HEK293 (cell line): ENCODE results near the gene YPEL1.
"Not testable (repeated sequence)": the region's sequence is repeated elsewhere in the genome, so short reads cannot be mapped to it uniquely, and the experiment has no call there.

ENCODE experiments used
- CTCF ChIA-PET: fragments of 350-600 bp; formaldehyde crosslinking; extraction: SDS; loops from one replicate; lab custom pipeline; 2021; ENCODE audit warnings: antibody characterized with exemption; lab: Yijun Ruan, JAX
- POLR2A ChIA-PET: fragments of 300-600 bp; formaldehyde crosslinking; extraction: SDS; loops from one replicate; lab custom pipeline; 2020; ENCODE audit warnings: antibody characterized with exemption, inconsistent platforms; lab: Yijun Ruan, JAX
- H3K27ac ChIP-seq: fragments of 200-500 bp; sonication (Bioruptor generic); 2 replicates; pipeline ENCODE4 v1.5.1; 2014; ENCODE audit warnings: low read depth, low read length, control low read depth, inconsistent platforms; ENCODE audit errors: extremely low read depth
- H3K36me3 ChIP-seq, 2 experiments: fragments of 200-500 bp in 1 of 2; sonication (Bioruptor generic) in 1 of 2; 1 replicate in 1 of 2; 2 replicates in 1 of 2; pipeline ENCODE4 v1.5.1; 2014 to 2017; ENCODE audit warnings: inconsistent platforms in 2 of 2, low read length in 2 of 2; ENCODE audit not compliant: control insufficient read depth in 2 of 2, insufficient read depth in 1 of 2
- H3K4me1 ChIP-seq: fragments of 200-500 bp; sonication (Bioruptor generic); 2 replicates; pipeline ENCODE4 v1.5.1; 2014; ENCODE audit warnings: mild to moderate bottlenecking, low read length, inconsistent platforms; ENCODE audit not compliant: control insufficient read depth, insufficient read depth
- H3K4me3 ChIP-seq: 2 replicates; pipeline ENCODE4 v1.5.1; 2011; ENCODE audit warnings: low read depth, mild to moderate bottlenecking, control low read depth, low read length, moderate library complexity
- H3K9me3 ChIP-seq: fragments of 200-500 bp; sonication (Bioruptor generic); 2 replicates; pipeline ENCODE4 v1.5.1; 2014; ENCODE audit warnings: low read depth, low read length, inconsistent platforms; ENCODE audit not compliant: control insufficient read depth, insufficient read depth
- GLIS1 ChIP-seq: fragments of 450-650 bp; formaldehyde crosslinking; IDR thresholded peaks from 2 replicates; pipeline ENCODE4 v1.5.1; 2016; ENCODE audit warnings: missing biosample characterization, missing genetic modification characterization
- GLIS2 ChIP-seq: fragments of 450-650 bp; formaldehyde crosslinking; IDR thresholded peaks from 2 replicates; pipeline ENCODE4 v1.5.1; 2016; ENCODE audit warnings: missing biosample characterization, missing genetic modification characterization
- KLF9 ChIP-seq: fragments of 450-650 bp; formaldehyde crosslinking; IDR thresholded peaks from 2 replicates; pipeline ENCODE4 v1.5.1; 2016; ENCODE audit warnings: missing biosample characterization, missing genetic modification characterization, low read depth
- PRDM1 ChIP-seq: fragments of 450-650 bp; formaldehyde crosslinking; IDR thresholded peaks from 2 replicates; pipeline ENCODE4; 2016; ENCODE audit warnings: missing biosample characterization, missing genetic modification characterization
- SP2 ChIP-seq: fragments of 450-650 bp; formaldehyde crosslinking; IDR thresholded peaks from 2 replicates; pipeline ENCODE4 v1.5.1; 2016; ENCODE audit warnings: missing biosample characterization, missing genetic modification characterization
- ZBTB20 ChIP-seq: fragments of 450-650 bp; formaldehyde crosslinking; IDR thresholded peaks from 2 replicates; pipeline ENCODE4 v1.5.1; 2016; ENCODE audit warnings: missing biosample characterization, missing genetic modification characterization
- ZFP3 ChIP-seq: fragments of 450-650 bp; formaldehyde crosslinking; IDR thresholded peaks from 2 replicates; pipeline ENCODE4 v1.5.1; 2016; ENCODE audit warnings: low read depth, missing biosample characterization, missing genetic modification characterization
- ZNF175 ChIP-seq: fragments of 450-650 bp; formaldehyde crosslinking; IDR thresholded peaks from 2 replicates; pipeline ENCODE4 v1.5.1; 2016; ENCODE audit warnings: missing biosample characterization, missing genetic modification characterization
- ZNF521 ChIP-seq: fragments of 450-650 bp; formaldehyde crosslinking; IDR thresholded peaks from 2 replicates; pipeline ENCODE4 v1.5.1; 2017; ENCODE audit warnings: missing biosample characterization, mild to moderate bottlenecking, missing genetic modification characterization
- ZNF785 ChIP-seq: fragments of 450-650 bp; formaldehyde crosslinking; IDR thresholded peaks from 2 replicates; pipeline ENCODE4 v1.5.1; 2016; ENCODE audit warnings: missing biosample characterization, missing genetic modification characterization
- TF ChIP-seq, protein P1 (sequence below): fragments of 450-650 bp; formaldehyde crosslinking; IDR thresholded peaks from 2 replicates; pipeline ENCODE4 v1.5.1; 2016; ENCODE audit warnings: missing biosample characterization, missing genetic modification characterization
- TF ChIP-seq, protein P2 (sequence below): fragments of 450-650 bp; formaldehyde crosslinking; IDR thresholded peaks from 2 replicates; pipeline ENCODE4 v1.5.1; 2016; ENCODE audit warnings: missing biosample characterization, missing genetic modification characterization
- TF ChIP-seq, protein P3 (sequence below): fragments of 450-650 bp; formaldehyde crosslinking; IDR thresholded peaks from 2 replicates; pipeline ENCODE4 v1.5.1; 2017; ENCODE audit warnings: missing biosample characterization, missing genetic modification characterization

The YPEL1 gene

DNA sequence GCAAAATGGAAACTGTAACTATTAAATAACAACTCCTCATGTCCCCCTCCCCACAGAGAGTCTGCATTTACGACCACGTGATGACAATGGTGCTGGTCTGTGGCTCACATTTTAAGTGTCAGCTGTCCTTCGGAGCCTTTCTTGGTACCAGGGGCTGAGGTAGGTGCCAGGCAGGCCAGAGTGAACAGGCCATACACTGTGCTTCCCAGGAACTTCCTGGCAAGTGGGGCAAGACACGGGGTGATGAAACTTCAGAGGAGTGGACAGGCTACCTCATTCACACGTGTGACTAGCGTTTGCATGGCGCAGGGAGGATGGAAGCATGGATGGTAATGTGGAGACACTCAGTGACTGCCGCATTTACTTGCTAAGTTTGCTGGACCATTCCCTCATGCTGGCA lies 10.4 kb upstream of the YPEL1 start:
- ChIA-PET POLR2A (no interaction called here), CTCF (no interaction called here)
- H3K9me3 ChIP-seq = no peaks in the 10 kb centered on the region
- TF ChIP-seq, protein P1, sequence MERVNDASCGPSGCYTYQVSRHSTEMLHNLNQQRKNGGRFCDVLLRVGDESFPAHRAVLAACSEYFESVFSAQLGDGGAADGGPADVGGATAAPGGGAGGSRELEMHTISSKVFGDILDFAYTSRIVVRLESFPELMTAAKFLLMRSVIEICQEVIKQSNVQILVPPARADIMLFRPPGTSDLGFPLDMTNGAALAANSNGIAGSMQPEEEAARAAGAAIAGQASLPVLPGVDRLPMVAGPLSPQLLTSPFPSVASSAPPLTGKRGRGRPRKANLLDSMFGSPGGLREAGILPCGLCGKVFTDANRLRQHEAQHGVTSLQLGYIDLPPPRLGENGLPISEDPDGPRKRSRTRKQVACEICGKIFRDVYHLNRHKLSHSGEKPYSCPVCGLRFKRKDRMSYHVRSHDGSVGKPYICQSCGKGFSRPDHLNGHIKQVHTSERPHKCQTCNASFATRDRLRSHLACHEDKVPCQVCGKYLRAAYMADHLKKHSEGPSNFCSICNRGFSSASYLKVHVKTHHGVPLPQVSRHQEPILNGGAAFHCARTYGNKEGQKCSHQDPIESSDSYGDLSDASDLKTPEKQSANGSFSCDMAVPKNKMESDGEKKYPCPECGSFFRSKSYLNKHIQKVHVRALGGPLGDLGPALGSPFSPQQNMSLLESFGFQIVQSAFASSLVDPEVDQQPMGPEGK (tag by site-specific recombination) = no peak
- TF ChIP-seq ZNF521 (tag by site-specific recombination) (no peak), KLF9 (tag by site-specific recombination) (no peak), SP2 (tag by site-specific recombination) (no peak), GLIS1 (no peak), PRDM1 (tag by site-specific recombination) (no peak), ZFP3 (tag by site-specific recombination) (no peak)
- TF ChIP-seq, protein P2, sequence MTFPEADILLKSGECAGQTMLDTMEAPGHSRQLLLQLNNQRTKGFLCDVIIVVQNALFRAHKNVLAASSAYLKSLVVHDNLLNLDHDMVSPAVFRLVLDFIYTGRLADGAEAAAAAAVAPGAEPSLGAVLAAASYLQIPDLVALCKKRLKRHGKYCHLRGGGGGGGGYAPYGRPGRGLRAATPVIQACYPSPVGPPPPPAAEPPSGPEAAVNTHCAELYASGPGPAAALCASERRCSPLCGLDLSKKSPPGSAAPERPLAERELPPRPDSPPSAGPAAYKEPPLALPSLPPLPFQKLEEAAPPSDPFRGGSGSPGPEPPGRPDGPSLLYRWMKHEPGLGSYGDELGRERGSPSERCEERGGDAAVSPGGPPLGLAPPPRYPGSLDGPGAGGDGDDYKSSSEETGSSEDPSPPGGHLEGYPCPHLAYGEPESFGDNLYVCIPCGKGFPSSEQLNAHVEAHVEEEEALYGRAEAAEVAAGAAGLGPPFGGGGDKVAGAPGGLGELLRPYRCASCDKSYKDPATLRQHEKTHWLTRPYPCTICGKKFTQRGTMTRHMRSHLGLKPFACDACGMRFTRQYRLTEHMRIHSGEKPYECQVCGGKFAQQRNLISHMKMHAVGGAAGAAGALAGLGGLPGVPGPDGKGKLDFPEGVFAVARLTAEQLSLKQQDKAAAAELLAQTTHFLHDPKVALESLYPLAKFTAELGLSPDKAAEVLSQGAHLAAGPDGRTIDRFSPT = no peak
- no peaks in the 10 kb centered on the region for H3K4me1 ChIP-seq
- no peak overlapping the region for H3K4me3 ChIP-seq
- H3K36me3 ChIP-seq = no peaks in the 10 kb centered on the region
- H3K27ac ChIP-seq = no peak overlapping the region

DNA sequence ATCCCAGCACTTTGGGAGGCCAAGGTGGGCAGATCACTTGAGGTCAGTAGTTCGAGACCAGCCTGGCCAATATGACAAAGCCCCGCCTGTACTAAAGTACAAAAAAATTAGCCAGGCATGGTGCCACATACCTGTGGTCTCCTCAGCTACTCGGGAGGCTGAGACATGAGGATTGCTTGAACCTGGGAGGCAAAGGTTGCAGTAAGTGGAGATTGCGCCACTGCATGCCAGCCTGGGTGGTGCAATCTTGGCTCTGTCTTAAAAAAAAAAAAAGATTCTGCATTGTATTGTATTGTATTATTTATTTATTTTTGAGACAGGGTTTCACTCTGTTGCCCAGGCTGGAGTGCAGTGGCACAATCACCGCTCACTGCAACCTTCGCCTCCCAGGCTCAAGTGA lies 9.3 kb upstream of the YPEL1 start:
- H3K27ac ChIP-seq, H3K4me3 ChIP-seq, H3K36me3 ChIP-seq, H3K4me1 ChIP-seq, H3K9me3 ChIP-seq, CTCF ChIA-PET, POLR2A ChIA-PET: not testable (repeated sequence)

DNA sequence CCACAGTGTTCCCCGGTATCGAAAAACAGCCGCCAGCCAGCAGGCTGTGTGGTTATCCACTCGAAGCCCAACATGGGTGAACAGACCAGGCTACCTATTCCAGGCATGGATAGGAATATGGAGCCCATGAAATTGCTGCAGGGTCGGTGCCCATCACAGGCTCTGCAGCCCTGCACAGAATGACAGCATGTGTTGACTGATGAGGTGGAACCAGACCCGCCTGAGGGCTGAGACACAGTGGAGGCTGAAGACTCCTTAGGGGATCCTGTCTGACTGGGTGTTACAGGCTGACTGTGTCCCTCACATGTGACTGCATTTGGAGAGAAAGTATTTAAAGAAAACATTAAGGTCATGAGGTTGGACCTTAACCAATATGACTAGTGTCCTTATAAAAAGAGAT lies 6.2 kb upstream of the YPEL1 start:
- TF ChIP-seq ZNF785 (tag by site-specific recombination) = no peak
- Histone ChIP-seq H3K36me3 (no peaks in the 10 kb centered on the region), H3K4me1 (no peaks in the 10 kb centered on the region), H3K9me3 (no peaks in the 10 kb centered on the region), H3K4me3 (no peak overlapping the region), H3K27ac (no peak overlapping the region)
- ChIA-PET POLR2A (no interaction called here), CTCF (no interaction called here)

DNA sequence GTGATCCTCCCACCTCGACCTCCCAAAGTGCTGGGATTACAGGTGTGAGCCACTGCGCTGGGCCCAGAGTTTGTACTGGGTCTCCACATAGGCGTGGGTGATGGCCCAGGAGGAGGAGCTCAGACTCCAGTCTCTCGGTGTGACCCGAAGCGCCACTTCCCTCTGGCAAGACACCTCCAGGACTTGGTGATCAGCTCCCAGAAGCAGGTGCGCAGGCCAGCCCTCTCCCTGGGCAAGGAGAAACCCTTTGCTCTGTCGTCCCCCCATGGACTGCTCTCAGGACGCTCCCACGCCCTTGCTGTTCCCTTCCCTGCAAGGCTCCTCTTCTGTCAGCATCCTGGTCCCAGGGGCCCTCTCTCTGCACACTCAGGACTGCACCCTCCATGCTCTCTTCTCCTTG lies 5.5 kb upstream of the YPEL1 start:
- Histone ChIP-seq H3K4me3 (no peak overlapping the region), H3K9me3 (no peaks in the 10 kb centered on the region), H3K4me1 (no peaks in the 10 kb centered on the region), H3K27ac (no peak overlapping the region), H3K36me3 (no peaks in the 10 kb centered on the region)
- ChIA-PET CTCF (no interaction called here), POLR2A (no interaction called here)
- TF ChIP-seq ZBTB20 (tag by site-specific recombination) (peak; percentile 63), ZNF175 (tag by site-specific recombination) (no peak)

DNA sequence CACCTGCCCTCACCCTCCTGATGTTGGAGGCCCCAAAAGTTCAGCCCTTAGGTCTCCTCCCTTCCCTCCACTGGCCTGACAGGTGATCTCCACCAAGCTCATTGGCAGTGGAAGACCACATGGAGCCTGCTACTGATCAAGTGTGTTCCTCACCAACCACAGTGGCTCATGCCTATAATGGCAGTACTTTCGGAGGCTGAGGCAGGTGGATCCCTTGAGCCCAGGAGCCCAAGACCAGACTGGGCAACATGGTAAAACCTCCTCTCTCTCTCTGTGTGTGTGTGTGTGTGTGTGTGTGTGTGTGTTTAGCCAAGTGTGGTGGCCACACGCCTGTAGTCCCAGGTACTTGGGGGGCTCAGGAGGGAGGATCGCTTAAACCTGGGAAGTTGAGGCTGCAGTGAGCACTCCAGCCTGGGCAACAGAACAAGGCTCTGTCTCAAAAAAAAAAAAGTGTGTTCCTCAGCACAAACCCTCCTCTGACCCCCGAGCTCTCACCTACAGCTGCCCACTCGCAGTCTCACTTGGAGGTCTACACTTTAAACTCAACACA lies 4.3 kb upstream of the YPEL1 start:
- no peak overlapping the region for H3K4me3 ChIP-seq
- H3K36me3 ChIP-seq = no peaks in the 10 kb centered on the region
- no peak for TF ChIP-seq GLIS2 (tag by site-specific recombination)
- TF ChIP-seq, protein P3, sequence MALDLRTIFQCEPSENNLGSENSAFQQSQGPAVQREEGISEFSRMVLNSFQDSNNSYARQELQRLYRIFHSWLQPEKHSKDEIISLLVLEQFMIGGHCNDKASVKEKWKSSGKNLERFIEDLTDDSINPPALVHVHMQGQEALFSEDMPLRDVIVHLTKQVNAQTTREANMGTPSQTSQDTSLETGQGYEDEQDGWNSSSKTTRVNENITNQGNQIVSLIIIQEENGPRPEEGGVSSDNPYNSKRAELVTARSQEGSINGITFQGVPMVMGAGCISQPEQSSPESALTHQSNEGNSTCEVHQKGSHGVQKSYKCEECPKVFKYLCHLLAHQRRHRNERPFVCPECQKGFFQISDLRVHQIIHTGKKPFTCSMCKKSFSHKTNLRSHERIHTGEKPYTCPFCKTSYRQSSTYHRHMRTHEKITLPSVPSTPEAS = 0 out of 2 replicates have a peak, but pooled peaks have one; percentile 27
- no peaks in the 10 kb centered on the region for H3K9me3 ChIP-seq
- H3K27ac ChIP-seq = no peak overlapping the region
- CTCF ChIA-PET = interaction anchor here (0.6 to 0.9 kb wide), 2 partner anchors 197 to 471 kb away, joined by 3 to 4 read pairs; no protein-coding TSS in a partner anchor
- no peaks in the 10 kb centered on the region for H3K4me1 ChIP-seq
- POLR2A ChIA-PET = no interaction called here
